ENCODE measurements around the gene MRPS12.
"Not testable (repeated sequence)": the region's sequence is repeated elsewhere in the genome, so short reads cannot be mapped to it uniquely, and the experiment has no call there.

MRPS12 gene

GRCh38 chr19:38939957-38940356, 9.2 kb downstream of the MRPS12 start:
- no peak for DNase-seq (ENCODE audit: low read depth)

- DNase-seq (ENCODE audit: low read depth): not testable (repeated sequence)
Observed at GRCh38 chr19:38941466-38941865, 10.7 kb downstream of the MRPS12 start.

GRCh38 chr19:38941979-38942378, 11.2 kb downstream of the MRPS12 start:
- no peak for DNase-seq (ENCODE audit: low read depth)

- DNase-seq (ENCODE audit: low read depth): no peak
Observed at GRCh38 chr19:38942471-38943181, 11.9 kb downstream of the MRPS12 start.

GRCh38 chr19:38944981-38945506, 14.3 kb downstream of the MRPS12 start:
- DNase-seq (ENCODE audit: low read depth): no peak

GRCh38 chr19:38945562-38946228, 15.0 kb downstream of the MRPS12 start:
- DNase-seq (ENCODE audit: low read depth): no peak

GRCh38 chr19:38946229-38947010, 15.7 kb downstream of the MRPS12 start:
- DNase-seq (ENCODE audit: low read depth): no peak

- DNase-seq (ENCODE audit: low read depth): peak; percentile 66
Observed at GRCh38 chr19:38949580-38950367, 19.0 kb downstream of the MRPS12 start.

GRCh38 chr19:38951187-38951586, 20.4 kb downstream of the MRPS12 start:
- no peak for DNase-seq (ENCODE audit: low read depth)

GRCh38 chr19:38952395-38953165, 21.8 kb downstream of the MRPS12 start:
- DNase-seq (ENCODE audit: low read depth): no peak

GRCh38 chr19:38953677-38954076, 22.9 kb downstream of the MRPS12 start:
- DNase-seq (ENCODE audit: low read depth): no peak

GRCh38 chr19:38956264-38956663, 25.5 kb downstream of the MRPS12 start:
- DNase-seq (ENCODE audit: low read depth): no peak

- no peak for DNase-seq (ENCODE audit: low read depth)
Observed at GRCh38 chr19:38958301-38958700, 27.6 kb downstream of the MRPS12 start.

- no peak for DNase-seq (ENCODE audit: low read depth)
Observed at GRCh38 chr19:38959618-38960017, 28.9 kb downstream of the MRPS12 start.

- no peak for DNase-seq (ENCODE audit: low read depth)
Observed at GRCh38 chr19:38964738-38965137, 34.0 kb downstream of the MRPS12 start.

GRCh38 chr19:38966149-38966548, 35.4 kb downstream of the MRPS12 start:
- not testable (repeated sequence) for DNase-seq (ENCODE audit: low read depth)

- DNase-seq (ENCODE audit: low read depth): no peak
Observed at GRCh38 chr19:38970664-38971532, 40.2 kb downstream of the MRPS12 start.

GRCh38 chr19:38971672-38972071, 40.9 kb downstream of the MRPS12 start:
- no peak for DNase-seq (ENCODE audit: low read depth)

- DNase-seq (ENCODE audit: low read depth): no peak
Observed at GRCh38 chr19:38974624-38975213, 44.0 kb downstream of the MRPS12 start.
